ENCODE data around the gene CLCNKB. TPM values are rescaled to one million over a fixed set of nuclear protein-coding genes. Genes with fewer than 3 reads are reported as not detected.

The CLCNKB gene
- total RNA-seq, 1 experiment from 2014 or later = not detected

- Histone ChIP-seq H3K4me3 (ENCODE audit: low read depth in 2 of 2, low read length in 2 of 2) (peak overlapping the region; percentile 30 to 45), H3K9me3 (ENCODE audit: control insufficient read depth, insufficient read depth, low read depth, low read length) (no peaks in the 10 kb centered on the region), H3K4me1 (ENCODE audit: control insufficient read depth, insufficient read depth, low read length) (no peaks in the 10 kb centered on the region), H3K36me3 (ENCODE audit: control insufficient read depth, insufficient read depth, low read length) (no peaks in the 10 kb centered on the region), H3K27ac (ENCODE audit: low read length) (0 out of 2 replicates have a peak overlapping the region, but pooled peaks have one; percentile 29), H3K27me3 (ENCODE audit: control insufficient read depth, insufficient read depth, low read length) (no peaks in the 10 kb centered on the region)
- ChIA-PET POLR2A (no interaction called here), CTCF (interaction anchor here (0.6 kb wide), 1 partner anchor 20 kb away, joined by 3 read pairs; no protein-coding TSS in a partner anchor)
- in situ Hi-C loops (cut with HindIII; ENCODE audit: low pct_unique_long_range_greater_than_20kb, low sequenced_read_pairs) (no loop called here), intact Hi-C loops (cut with micrococcal nuclease; ENCODE audit: unreplicated experiment) (no loop called here)
- no TSS peak for BruUV-seq (replicated peaks)
- TF ChIP-seq REST (IDR thresholded peaks at IDR 0.05; ENCODE audit: insufficient read depth in 1 of 2, low read depth in 2 of 2, low read length in 1 of 2) = no peak
- no peak; the same call in 1 of the 2 replicates for TF ChIP-seq CTCF (IDR thresholded peaks at IDR 0.05)
- TF ChIP-seq POLR2AphosphoS5 (IDR thresholded peaks at IDR 0.05; ENCODE audit: low read depth, low read length) = no peak
- no peak for TF ChIP-seq TCF7L2 (IDR thresholded peaks at IDR 0.05; ENCODE audit: low read depth, low read length)
- TF ChIP-seq SIN3A (IDR thresholded peaks at IDR 0.05; ENCODE audit: borderline replicate concordance, insufficient read depth, low read depth, low read length) = no peak
- DNase-seq (ENCODE audit: low read depth, low spot score) (no peak), ATAC-seq (peak; percentile 59)
Observed at GRCh38 chr1:16048573-16049189, 5.1 kb downstream of the CLCNKB start.

GRCh38 chr1:16050328-16050727 lies 6.7 kb downstream of the CLCNKB start:
- Histone ChIP-seq H3K27me3 (ENCODE audit: control insufficient read depth, insufficient read depth, low read length) (no peaks in the 10 kb centered on the region), H3K9me3 (ENCODE audit: control insufficient read depth, insufficient read depth, low read depth, low read length) (no peaks in the 10 kb centered on the region), H3K4me3 (ENCODE audit: low read depth in 2 of 2, low read length in 2 of 2) (no peak overlapping the region), H3K36me3 (ENCODE audit: control insufficient read depth, insufficient read depth, low read length) (no peaks in the 10 kb centered on the region), H3K27ac (ENCODE audit: low read length) (no peak overlapping the region), H3K4me1 (ENCODE audit: control insufficient read depth, insufficient read depth, low read length) (no peaks in the 10 kb centered on the region)
- ChIA-PET CTCF (interaction anchor here (0.8 kb wide), 1 partner anchor 10 kb away, joined by 4 read pairs; no protein-coding TSS in a partner anchor), POLR2A (no interaction called here)
- no TSS peak for BruUV-seq (replicated peaks)
- TF ChIP-seq SIN3A (IDR thresholded peaks at IDR 0.05; ENCODE audit: borderline replicate concordance, insufficient read depth, low read depth, low read length) (no peak), POLR2AphosphoS5 (IDR thresholded peaks at IDR 0.05; ENCODE audit: low read depth, low read length) (no peak), CTCF (IDR thresholded peaks at IDR 0.05) (no peak), TCF7L2 (IDR thresholded peaks at IDR 0.05; ENCODE audit: low read depth, low read length) (no peak), REST (IDR thresholded peaks at IDR 0.05; ENCODE audit: insufficient read depth in 1 of 2, low read depth in 2 of 2, low read length in 1 of 2) (no peak)
- ATAC-seq = no peak
- intact Hi-C loops (cut with micrococcal nuclease; ENCODE audit: unreplicated experiment) (no loop called here), in situ Hi-C loops (cut with HindIII; ENCODE audit: low pct_unique_long_range_greater_than_20kb, low sequenced_read_pairs) (no loop called here)
- DNase-seq (ENCODE audit: low read depth, low spot score) = no peak
